SK-N-SH treated with all-trans-retinoic acid at 6 μM for 48 hours (cell line): ENCODE data around the gene GSG1L.

Experiments
- ATAC-seq: fragments of 200-7000 bp; cut with Tn5 transposase; 3 replicates; pipeline ENCODE4 v1.9.1; 2020; ENCODE audit warnings: mild to moderate bottlenecking, moderate library complexity
- ARNTL ChIP-seq: fragments of 450-650 bp; formaldehyde crosslinking; IDR thresholded peaks from 2 replicates; pipeline ENCODE4 v1.5.0; 2020; ENCODE audit warnings: low read depth, mild to moderate bottlenecking, moderate library complexity, borderline replicate concordance
- BACH2 ChIP-seq: fragments of 250-450 bp; sonication (Bioruptor Pico); IDR thresholded peaks from 2 replicates; pipeline ENCODE4 v1.9.0; 2021; ENCODE audit warnings: mild to moderate bottlenecking, borderline replicate concordance
- CREB5 ChIP-seq: fragments of 250-450 bp; sonication (Bioruptor Pico); IDR thresholded peaks from 2 replicates; pipeline ENCODE4 v1.5.1; 2020; ENCODE audit warnings: low read depth, mild to moderate bottlenecking, moderate library complexity
- CSDC2 ChIP-seq: fragments of 250-450 bp; sonication (Bioruptor Pico); IDR thresholded peaks from 2 replicates; pipeline ENCODE4 v1.5.0; 2020; ENCODE audit warnings: mild to moderate bottlenecking, moderate library complexity
- CSRNP3 ChIP-seq: fragments of 250-450 bp; sonication (Bioruptor Pico); IDR thresholded peaks from 2 replicates; pipeline ENCODE4 v1.5.1; 2021; ENCODE audit warnings: mild to moderate bottlenecking, moderate library complexity
- ESRRG ChIP-seq: fragments of 250-450 bp; sonication (Bioruptor Pico); IDR thresholded peaks from 2 replicates; pipeline ENCODE4 v1.6.1; 2021; ENCODE audit warnings: mild to moderate bottlenecking
- GLIS3 ChIP-seq: fragments of 250-450 bp; sonication (Bioruptor Pico); IDR thresholded peaks from 2 replicates; pipeline ENCODE4 v1.5.0; 2020; ENCODE audit warnings: mild to moderate bottlenecking, moderate library complexity
- OSR1 ChIP-seq: fragments of 250-450 bp; sonication (Bioruptor Pico); IDR thresholded peaks from 2 replicates; pipeline ENCODE4 v1.8.0; 2022; ENCODE audit warnings: moderate library complexity, mild to moderate bottlenecking, inconsistent platforms
- PATZ1 ChIP-seq: fragments of 250-450 bp; sonication (Bioruptor Pico); IDR thresholded peaks from 2 replicates; pipeline ENCODE4 v1.8.0; 2020; ENCODE audit warnings: mild to moderate bottlenecking, moderate library complexity, borderline replicate concordance
- POU6F1 ChIP-seq: fragments of 250-450 bp; sonication (Bioruptor Pico); IDR thresholded peaks from 2 replicates; pipeline ENCODE4 v1.8.0; 2021; ENCODE audit warnings: low read depth, mild to moderate bottlenecking, moderate library complexity, borderline replicate concordance
- PPARA ChIP-seq: fragments of 250-450 bp; sonication (Bioruptor Pico); IDR thresholded peaks from 2 replicates; pipeline ENCODE4 v1.5.0; 2020; ENCODE audit warnings: mild to moderate bottlenecking, borderline replicate concordance
- RARB ChIP-seq: fragments of 250-450 bp; sonication (Bioruptor Pico); IDR thresholded peaks from 2 replicates; pipeline ENCODE4 v1.8.0; 2021; ENCODE audit warnings: mild to moderate bottlenecking, moderate library complexity
- SNAI2 ChIP-seq: fragments of 250-450 bp; sonication (Bioruptor Pico); IDR thresholded peaks from 2 replicates; pipeline ENCODE4 v1.5.0; 2020; ENCODE audit warnings: mild to moderate bottlenecking, moderate library complexity
- TCF4 ChIP-seq: fragments of 250-450 bp; sonication (Bioruptor Pico); IDR thresholded peaks from 2 replicates; pipeline ENCODE4 v1.8.0; 2021; ENCODE audit warnings: mild to moderate bottlenecking, moderate library complexity, borderline replicate concordance
- TOX ChIP-seq: fragments of 250-450 bp; sonication (Bioruptor Pico); IDR thresholded peaks from 2 replicates; pipeline ENCODE4 v1.8.0; 2021; ENCODE audit warnings: mild to moderate bottlenecking, moderate library complexity, borderline replicate concordance
- TSHZ2 ChIP-seq: fragments of 250-450 bp; sonication (Bioruptor Pico); IDR thresholded peaks from 2 replicates; pipeline ENCODE4 v1.5.0; 2020; ENCODE audit warnings: mild to moderate bottlenecking, moderate library complexity
- ZC3H10 ChIP-seq: fragments of 250-450 bp; sonication (Bioruptor Pico); IDR thresholded peaks from 2 replicates; pipeline ENCODE4 v1.5.1; 2021; ENCODE audit warnings: mild to moderate bottlenecking, moderate library complexity
- ZFP30 ChIP-seq: fragments of 450-650 bp; formaldehyde crosslinking; IDR thresholded peaks from 2 replicates; pipeline ENCODE4 v1.5.0; 2022; ENCODE audit warnings: mild to moderate bottlenecking, moderate library complexity
- ZNF70 ChIP-seq: fragments of 450-650 bp; formaldehyde crosslinking; IDR thresholded peaks from 2 replicates; pipeline ENCODE4 v1.5.0; 2020; ENCODE audit warnings: mild to moderate bottlenecking, moderate library complexity
- ZNF8 ChIP-seq: fragments of 450-650 bp; formaldehyde crosslinking; IDR thresholded peaks from 2 replicates; pipeline ENCODE4 v1.5.0; 2020; ENCODE audit warnings: mild to moderate bottlenecking, moderate library complexity

The GSG1L gene

GRCh38 chr16:27826893-27827289 is 236.6 kb downstream of the GSG1L start:
- TF ChIP-seq TCF4 (CRISPR knock-in tag) (no peak), BACH2 (CRISPR knock-in tag) (no peak), CSDC2 (CRISPR knock-in tag) (no peak), PATZ1 (CRISPR knock-in tag) (no peak), TSHZ2 (no peak), ZFP30 (CRISPR knock-in tag) (no peak), OSR1 (CRISPR knock-in tag) (no peak), CSRNP3 (no peak), SNAI2 (no peak), ARNTL (CRISPR knock-in tag) (no peak), TOX (CRISPR knock-in tag) (no peak), RARB (CRISPR knock-in tag) (no peak), PPARA (CRISPR knock-in tag) (no peak), POU6F1 (no peak), CREB5 (no peak)
- ATAC-seq = no peak

- TF ChIP-seq CREB5 (no peak), CSDC2 (CRISPR knock-in tag) (no peak), TOX (CRISPR knock-in tag) (no peak), ZFP30 (CRISPR knock-in tag) (no peak), ARNTL (CRISPR knock-in tag) (no peak), ZC3H10 (CRISPR knock-in tag) (no peak), GLIS3 (CRISPR knock-in tag) (no peak), ZNF8 (no peak), CSRNP3 (no peak), PATZ1 (CRISPR knock-in tag) (no peak), TSHZ2 (no peak), ZNF70 (no peak), TCF4 (CRISPR knock-in tag) (no peak), PPARA (CRISPR knock-in tag) (no peak), ESRRG (CRISPR knock-in tag) (no peak)
- ATAC-seq = no peak
Measured at GRCh38 chr16:27826081-27826892, 237.2 kb downstream of the GSG1L start.
